GM23338 (cell line): ENCODE measurements around the gene RHOD. TPM values are rescaled to one million over a fixed set of nuclear protein-coding genes. Genes with fewer than 3 reads are reported as not detected.
A peak's percentile ranks its signal among the peaks of the same experiment; 100 is the strongest.

ENCODE experiments used
- ATAC-seq: fragments of 200-7000 bp; cut with Tn5 transposase; 3 replicates; pipeline ENCODE4 v1.9.1; 2020
- DNase-seq: peaks from one replicate; pipeline ENCODE4 v3.0.0-alpha.2; 2015; ENCODE audit warnings: low spot score
- H2AFZ ChIP-seq: fragments of 200-600 bp; sonication (generic); 2 replicates; pipeline ENCODE4 v1.8.0; 2016; ENCODE audit warnings: antibody characterized with exemption, mild to moderate bottlenecking, moderate library complexity
- H3F3A ChIP-seq: fragments of 200-600 bp; sonication (generic); replicated peaks from 2 replicates; pipeline ENCODE4 v1.8.0; 2017; ENCODE audit warnings: antibody characterized with exemption, mixed run types, low read depth
- H3K27ac ChIP-seq: fragments of 200-600 bp; sonication (generic); 2 replicates; pipeline ENCODE4 v1.6.1; 2016; ENCODE audit warnings: low read depth
- H3K27me3 ChIP-seq: fragments of 200-600 bp; sonication (generic); 2 replicates; pipeline ENCODE4 v1.8.0; 2016; ENCODE audit warnings: mild to moderate bottlenecking, mixed run types, moderate library complexity; ENCODE audit not compliant: insufficient read depth
- H3K36me3 ChIP-seq: fragments of 200-600 bp; sonication (generic); 2 replicates; pipeline ENCODE4 v1.8.0; 2016; ENCODE audit warnings: mild to moderate bottlenecking; ENCODE audit not compliant: insufficient read depth
- H3K4me1 ChIP-seq: fragments of 200-600 bp; sonication (generic); 2 replicates; pipeline ENCODE4 v1.8.0; 2016; ENCODE audit warnings: mild to moderate bottlenecking, moderate library complexity; ENCODE audit not compliant: insufficient read depth
- H3K4me2 ChIP-seq: fragments of 200-600 bp; sonication (generic); 2 replicates; pipeline ENCODE4 v1.7.1; 2017; ENCODE audit warnings: mixed run types
- H3K4me3 ChIP-seq: fragments of 200-600 bp; sonication (generic); 2 replicates; pipeline ENCODE4 v1.6.1; 2016; ENCODE audit warnings: mixed run types
- H3K79me2 ChIP-seq: fragments of 200-600 bp; sonication (generic); replicated peaks from 2 replicates; pipeline ENCODE4 v1.8.0; 2017; ENCODE audit warnings: mild to moderate bottlenecking; ENCODE audit not compliant: insufficient read depth
- H3K9me2 ChIP-seq: fragments of 200-600 bp; sonication (generic); 2 replicates; pipeline ENCODE4 v1.8.0; 2017; ENCODE audit not compliant: insufficient read depth
- H4K20me1 ChIP-seq: fragments of 200-600 bp; sonication (generic); replicated peaks from 2 replicates; pipeline ENCODE4 v1.8.0; 2017; ENCODE audit warnings: mild to moderate bottlenecking; ENCODE audit not compliant: insufficient read depth
- H3K27ac Mint-ChIP-seq: 2 replicates; pipeline ENCODE4 v1.8.0; 2020; ENCODE audit warnings: inconsistent platforms, mild to moderate bottlenecking, moderate library complexity, mixed read lengths
- H3K27me3 Mint-ChIP-seq: 3 replicates; pipeline ENCODE4 v1.8.0; 2022; ENCODE audit warnings: low read depth, mild to moderate bottlenecking, moderate library complexity, mixed read lengths, inconsistent platforms; ENCODE audit not compliant: insufficient read depth, poor library complexity
- H3K36me3 Mint-ChIP-seq: 3 replicates; pipeline ENCODE4 v1.8.0; 2021; ENCODE audit warnings: low read depth, mild to moderate bottlenecking, inconsistent platforms, moderate library complexity, mixed read lengths
- H3K4me1 Mint-ChIP-seq: 3 replicates; pipeline ENCODE4 v1.8.0; 2020; ENCODE audit warnings: mild to moderate bottlenecking, inconsistent platforms, mixed read lengths
- H3K4me3 Mint-ChIP-seq: 3 replicates; pipeline ENCODE4 v1.8.0; 2021; ENCODE audit warnings: moderate library complexity, mild to moderate bottlenecking, inconsistent platforms, mixed read lengths
- H3K9me3 Mint-ChIP-seq: 3 replicates; pipeline ENCODE4 v1.8.0; 2020; ENCODE audit warnings: moderate library complexity, mild to moderate bottlenecking, inconsistent platforms, mixed read lengths
- CREB1 ChIP-seq: fragments of 250-450 bp; sonication (Bioruptor Pico); IDR thresholded peaks from 2 replicates; pipeline ENCODE4 v1.5.0; 2020; ENCODE audit warnings: low read depth, mild to moderate bottlenecking, moderate library complexity
- JUNB ChIP-seq: IDR thresholded peaks from one replicate; pipeline ENCODE4 v1.6.1; 2016; ENCODE audit warnings: antibody characterized with exemption; ENCODE audit not compliant: unreplicated experiment
- NANOG ChIP-seq: IDR thresholded peaks from 2 replicates; pipeline ENCODE4 v1.6.1; 2016; ENCODE audit warnings: antibody characterized with exemption, borderline replicate concordance
- POLR2AphosphoS5 ChIP-seq: IDR thresholded peaks from 2 replicates; pipeline ENCODE4 v1.6.1; 2016; ENCODE audit warnings: antibody characterized with exemption, low read depth
- STAT1 ChIP-seq: IDR thresholded peaks from one replicate; pipeline ENCODE4 v1.6.1; 2016; ENCODE audit warnings: antibody characterized with exemption; ENCODE audit not compliant: unreplicated experiment
- ZNF114 ChIP-seq: fragments of 250-450 bp; sonication (Bioruptor Pico); IDR thresholded peaks from 2 replicates; pipeline ENCODE4 v1.5.0; 2020; ENCODE audit warnings: mild to moderate bottlenecking, moderate library complexity
- ZNF331 ChIP-seq: fragments of 250-450 bp; sonication (Bioruptor Pico); IDR thresholded peaks from 2 replicates; pipeline ENCODE4 v1.5.0; 2020; ENCODE audit warnings: low read depth, mild to moderate bottlenecking, moderate library complexity
- long read RNA-seq: library from polyadenylated mRNA; unstranded; transcript quantifications from one replicate; pipeline ENCODE4 v2.0.0, GENCODE V29; 2020; ENCODE audit not compliant: unreplicated experiment
- polyA plus RNA-seq: library from polyadenylated mRNA; unstranded; fragments of >200 nt; fragmentation: Nextera tagmentation; extraction: Ambion mirVana; gene quantifications from 2 replicates; pipeline ENCODE4 v1.2.1, GENCODE V29; 2016
- total RNA-seq: library from RNA; depleted of rRNA; stranded (reverse); fragments of >200 nt; shearing (Covaris generic); gene quantifications from 2 replicates; pipeline ENCODE4 v1.2.3, GENCODE V29; 2014; rRNA removed
- TF ChIP-seq, protein P1 (sequence below): IDR thresholded peaks from 2 replicates; pipeline ENCODE4 v1.6.1; 2016; ENCODE audit warnings: antibody characterized with exemption
- TF ChIP-seq, protein P2 (sequence below): fragments of 250-450 bp; sonication (Bioruptor Pico); IDR thresholded peaks from 2 replicates; pipeline ENCODE4 v1.5.0; 2020; ENCODE audit warnings: mild to moderate bottlenecking, moderate library complexity

RHOD gene, protein sequence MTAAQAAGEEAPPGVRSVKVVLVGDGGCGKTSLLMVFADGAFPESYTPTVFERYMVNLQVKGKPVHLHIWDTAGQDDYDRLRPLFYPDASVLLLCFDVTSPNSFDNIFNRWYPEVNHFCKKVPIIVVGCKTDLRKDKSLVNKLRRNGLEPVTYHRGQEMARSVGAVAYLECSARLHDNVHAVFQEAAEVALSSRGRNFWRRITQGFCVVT
- 16.2 and 16.7 TPM in 2 replicates for total RNA-seq
- polyA plus RNA-seq, result 12.7 and 13.8 TPM in 2 replicates
- long read RNA-seq, transcript RHOD-201 (5 exons, 1,129 nt), result major isoform, 22 of 24 reads
- long read RNA-seq, partial matches to known transcripts, result 0 of 24 reads
- long read RNA-seq, other reads (novel, unspliced or antisense), result 2 of 24 reads

DNA sequence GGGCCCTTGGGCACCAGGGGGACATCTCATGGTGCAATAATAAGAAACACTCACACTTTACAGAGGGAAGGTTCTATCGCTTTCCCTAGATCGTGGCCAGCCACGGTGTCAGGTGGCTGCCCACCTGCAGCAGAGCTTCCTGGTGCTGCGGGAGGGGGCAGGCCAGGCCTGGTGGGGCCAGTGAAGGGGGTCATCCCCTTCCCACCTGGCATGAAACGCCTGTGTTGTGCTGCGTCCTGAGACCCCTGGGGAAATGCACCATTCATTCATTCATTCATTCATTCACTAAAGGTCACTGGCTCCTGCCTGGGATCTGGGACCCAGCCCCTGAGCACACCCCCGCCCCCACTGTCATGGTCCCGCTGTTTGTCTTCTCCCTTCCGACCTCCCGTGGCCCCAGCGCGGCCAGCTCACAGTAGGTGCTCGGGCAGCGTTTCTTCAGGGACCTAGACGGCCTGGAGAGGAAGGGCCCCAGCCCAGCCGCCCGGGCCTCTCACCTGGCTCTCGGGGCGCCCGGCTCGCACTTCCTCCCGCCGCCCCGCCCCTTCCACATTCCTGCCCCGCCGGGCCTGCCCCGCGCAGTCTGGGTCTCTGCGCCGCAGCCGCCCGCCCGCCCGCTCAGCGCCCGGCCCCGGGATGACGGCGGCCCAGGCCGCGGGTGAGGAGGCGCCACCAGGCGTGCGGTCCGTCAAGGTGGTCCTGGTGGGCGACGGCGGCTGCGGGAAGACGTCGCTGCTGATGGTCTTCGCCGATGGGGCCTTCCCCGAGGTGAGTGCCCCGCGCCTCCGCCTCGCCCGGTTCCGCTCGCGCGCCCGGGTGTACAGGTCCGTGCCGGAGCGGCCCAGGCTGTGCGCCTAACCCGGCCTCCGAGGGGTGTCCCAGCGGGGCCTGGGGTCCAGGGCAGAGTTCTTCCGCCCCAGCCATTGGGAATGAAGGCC, at the start of gene RHOD:
Gene RHOD, plus strand, starts transcription at position 581 of the 938 bp plus-strand sequence. Its CDS starts 56 bp downstream, at position 637.
- H3K9me3 Mint-ChIP-seq, result no peaks in the 10 kb centered on the region
- Histone ChIP-seq H3K36me3 (no peaks in the 10 kb centered on the region), H4K20me1 (no peaks in the 10 kb centered on the region), H3K4me3 (peak within 1 kb of the TSS; percentile 74), H3K79me2 (no peaks in the 10 kb centered on the region), H2AFZ (peak within 1 kb of the TSS; percentile 97), H3K4me1 (peaks cover 21% of the 10 kb centered on the region), H3K27ac (no peak within 1 kb of the TSS), H3F3A (0 out of 2 replicates have a peak, but pooled peaks cover 11% of the 10 kb centered on the region), H3K4me2 (peak within 1 kb of the TSS; percentile 93), H3K9me2 (no peaks in the 10 kb centered on the region), H3K27me3 (peaks cover 8% of the 10 kb centered on the region)
- peaks cover 26% of the 10 kb centered on the region for H3K4me1 Mint-ChIP-seq
- no peaks in the 10 kb centered on the region for H3K36me3 Mint-ChIP-seq
- TF ChIP-seq NANOG (no peak), POLR2AphosphoS5 (peak; percentile 35)
- peaks cover 20% of the 10 kb centered on the region for H3K27me3 Mint-ChIP-seq
- peak; percentile 85 for ATAC-seq
- peak within 1 kb of the TSS; percentile 81 for H3K4me3 Mint-ChIP-seq
- peak; percentile 90 for DNase-seq
- H3K27ac Mint-ChIP-seq, result no peak within 1 kb of the TSS

DNA sequence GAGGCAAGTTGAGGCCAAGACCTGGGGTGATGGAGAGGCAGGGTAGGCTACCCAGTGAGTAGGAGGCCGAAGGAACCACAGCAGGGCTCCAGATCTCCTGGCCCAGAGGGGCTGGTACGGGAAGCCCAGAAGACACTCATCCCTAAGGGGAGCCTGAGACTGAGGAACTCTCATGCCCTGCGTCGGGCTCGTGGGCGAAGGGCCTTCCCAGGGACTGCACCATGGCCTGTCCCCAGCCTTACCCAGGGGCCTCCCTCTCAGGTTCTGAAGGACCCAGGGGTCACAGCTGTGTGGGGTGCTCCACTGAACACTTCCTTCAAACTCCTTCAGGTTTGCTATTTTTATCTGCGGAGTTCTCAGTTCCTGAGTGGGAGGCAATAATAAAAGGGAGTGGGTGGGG, 49.5 kb upstream of the RHOD start:
- no peak overlapping the region for H3K4me3 ChIP-seq
- TF ChIP-seq JUNB (no peak), STAT1 (no peak), CREB1 (CRISPR knock-in tag) (no peak), ZNF331 (CRISPR knock-in tag) (no peak), ZNF114 (no peak)
- TF ChIP-seq, protein P1, sequence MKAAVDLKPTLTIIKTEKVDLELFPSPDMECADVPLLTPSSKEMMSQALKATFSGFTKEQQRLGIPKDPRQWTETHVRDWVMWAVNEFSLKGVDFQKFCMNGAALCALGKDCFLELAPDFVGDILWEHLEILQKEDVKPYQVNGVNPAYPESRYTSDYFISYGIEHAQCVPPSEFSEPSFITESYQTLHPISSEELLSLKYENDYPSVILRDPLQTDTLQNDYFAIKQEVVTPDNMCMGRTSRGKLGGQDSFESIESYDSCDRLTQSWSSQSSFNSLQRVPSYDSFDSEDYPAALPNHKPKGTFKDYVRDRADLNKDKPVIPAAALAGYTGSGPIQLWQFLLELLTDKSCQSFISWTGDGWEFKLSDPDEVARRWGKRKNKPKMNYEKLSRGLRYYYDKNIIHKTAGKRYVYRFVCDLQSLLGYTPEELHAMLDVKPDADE, result no peak
- TF ChIP-seq, protein P2, sequence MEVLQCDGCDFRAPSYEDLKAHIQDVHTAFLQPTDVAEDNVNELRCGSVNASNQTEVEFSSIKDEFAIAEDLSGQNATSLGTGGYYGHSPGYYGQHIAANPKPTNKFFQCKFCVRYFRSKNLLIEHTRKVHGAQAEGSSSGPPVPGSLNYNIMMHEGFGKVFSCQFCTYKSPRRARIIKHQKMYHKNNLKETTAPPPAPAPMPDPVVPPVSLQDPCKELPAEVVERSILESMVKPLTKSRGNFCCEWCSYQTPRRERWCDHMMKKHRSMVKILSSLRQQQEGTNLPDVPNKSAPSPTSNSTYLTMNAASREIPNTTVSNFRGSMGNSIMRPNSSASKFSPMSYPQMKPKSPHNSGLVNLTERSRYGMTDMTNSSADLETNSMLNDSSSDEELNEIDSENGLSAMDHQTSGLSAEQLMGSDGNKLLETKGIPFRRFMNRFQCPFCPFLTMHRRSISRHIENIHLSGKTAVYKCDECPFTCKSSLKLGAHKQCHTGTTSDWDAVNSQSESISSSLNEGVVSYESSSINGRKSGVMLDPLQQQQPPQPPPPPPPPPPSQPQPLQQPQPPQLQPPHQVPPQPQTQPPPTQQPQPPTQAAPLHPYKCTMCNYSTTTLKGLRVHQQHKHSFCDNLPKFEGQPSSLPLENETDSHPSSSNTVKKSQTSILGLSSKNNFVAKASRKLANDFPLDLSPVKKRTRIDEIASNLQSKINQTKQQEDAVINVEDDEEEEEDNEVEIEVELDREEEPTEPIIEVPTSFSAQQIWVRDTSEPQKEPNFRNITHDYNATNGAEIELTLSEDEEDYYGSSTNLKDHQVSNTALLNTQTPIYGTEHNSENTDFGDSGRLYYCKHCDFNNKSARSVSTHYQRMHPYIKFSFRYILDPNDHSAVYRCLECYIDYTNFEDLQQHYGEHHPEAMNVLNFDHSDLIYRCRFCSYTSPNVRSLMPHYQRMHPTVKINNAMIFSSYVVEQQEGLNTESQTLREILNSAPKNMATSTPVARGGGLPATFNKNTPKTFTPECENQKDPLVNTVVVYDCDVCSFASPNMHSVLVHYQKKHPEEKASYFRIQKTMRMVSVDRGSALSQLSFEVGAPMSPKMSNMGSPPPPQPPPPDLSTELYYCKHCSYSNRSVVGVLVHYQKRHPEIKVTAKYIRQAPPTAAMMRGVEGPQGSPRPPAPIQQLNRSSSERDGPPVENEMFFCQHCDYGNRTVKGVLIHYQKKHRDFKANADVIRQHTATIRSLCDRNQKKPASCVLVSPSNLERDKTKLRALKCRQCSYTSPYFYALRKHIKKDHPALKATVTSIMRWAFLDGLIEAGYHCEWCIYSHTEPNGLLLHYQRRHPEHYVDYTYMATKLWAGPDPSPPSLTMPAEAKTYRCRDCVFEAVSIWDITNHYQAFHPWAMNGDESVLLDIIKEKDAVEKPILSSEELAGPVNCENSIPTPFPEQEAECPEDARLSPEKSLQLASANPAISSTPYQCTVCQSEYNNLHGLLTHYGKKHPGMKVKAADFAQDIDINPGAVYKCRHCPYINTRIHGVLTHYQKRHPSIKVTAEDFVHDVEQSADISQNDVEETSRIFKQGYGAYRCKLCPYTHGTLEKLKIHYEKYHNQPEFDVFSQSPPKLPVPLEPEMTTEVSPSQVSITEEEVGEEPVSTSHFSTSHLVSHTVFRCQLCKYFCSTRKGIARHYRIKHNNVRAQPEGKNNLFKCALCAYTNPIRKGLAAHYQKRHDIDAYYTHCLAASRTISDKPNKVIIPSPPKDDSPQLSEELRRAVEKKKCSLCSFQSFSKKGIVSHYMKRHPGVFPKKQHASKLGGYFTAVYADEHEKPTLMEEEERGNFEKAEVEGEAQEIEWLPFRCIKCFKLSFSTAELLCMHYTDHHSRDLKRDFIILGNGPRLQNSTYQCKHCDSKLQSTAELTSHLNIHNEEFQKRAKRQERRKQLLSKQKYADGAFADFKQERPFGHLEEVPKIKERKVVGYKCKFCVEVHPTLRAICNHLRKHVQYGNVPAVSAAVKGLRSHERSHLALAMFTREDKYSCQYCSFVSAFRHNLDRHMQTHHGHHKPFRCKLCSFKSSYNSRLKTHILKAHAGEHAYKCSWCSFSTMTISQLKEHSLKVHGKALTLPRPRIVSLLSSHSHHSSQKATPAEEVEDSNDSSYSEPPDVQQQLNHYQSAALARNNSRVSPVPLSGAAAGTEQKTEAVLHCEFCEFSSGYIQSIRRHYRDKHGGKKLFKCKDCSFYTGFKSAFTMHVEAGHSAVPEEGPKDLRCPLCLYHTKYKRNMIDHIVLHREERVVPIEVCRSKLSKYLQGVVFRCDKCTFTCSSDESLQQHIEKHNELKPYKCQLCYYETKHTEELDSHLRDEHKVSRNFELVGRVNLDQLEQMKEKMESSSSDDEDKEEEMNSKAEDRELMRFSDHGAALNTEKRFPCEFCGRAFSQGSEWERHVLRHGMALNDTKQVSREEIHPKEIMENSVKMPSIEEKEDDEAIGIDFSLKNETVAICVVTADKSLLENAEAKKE (CRISPR knock-in tag), result no peak

More for the DNA sequence above, 49.5 kb upstream of the RHOD start:
- no peak overlapping the region for H2AFZ ChIP-seq
- H3K4me3 Mint-ChIP-seq, result peak overlapping the region; percentile 34; the same call in 1 of the 3 replicates
- H3K9me2 ChIP-seq, result no peaks in the 10 kb centered on the region
- H3K79me2 ChIP-seq, result no peaks in the 10 kb centered on the region
- peaks cover 17% of the 10 kb centered on the region for H3K27me3 Mint-ChIP-seq
- DNase-seq, result no peak
- H3K4me1 ChIP-seq, result peaks cover 18% of the 10 kb centered on the region
- H3K9me3 Mint-ChIP-seq, result no peaks in the 10 kb centered on the region
- H3K27me3 ChIP-seq, result no peaks in the 10 kb centered on the region
- no peaks in the 10 kb centered on the region for H3K36me3 Mint-ChIP-seq
- peak overlapping the region; percentile 77; the same call in 1 of the 2 replicates for H3K27ac Mint-ChIP-seq
- no peaks in the 10 kb centered on the region for H3F3A ChIP-seq
- peaks cover 22% of the 10 kb centered on the region for H3K4me1 Mint-ChIP-seq
- no peak overlapping the region for H3K27ac ChIP-seq
- H4K20me1 ChIP-seq, result no peaks in the 10 kb centered on the region
- H3K4me2 ChIP-seq, result peak overlapping the region; percentile 48; the same call in 1 of the 2 replicates
- no peaks in the 10 kb centered on the region for H3K36me3 ChIP-seq
- no peak for ATAC-seq
